Measurements from ENCODE around the gene VMP1.
"Not testable (repeated sequence)": the region's sequence is repeated elsewhere in the genome, so short reads cannot be mapped to it uniquely, and the experiment has no call there.

GRCh38 chr17:59790418-59790817 is 83.0 kb downstream of the VMP1 start:
- not testable (repeated sequence) for TF ChIP-seq CTCF (conservative IDR thresholded peaks at IDR 0.05; ENCODE audit: low read length); EZH2phosphoT487 (IDR thresholded peaks at IDR 0.05; ENCODE audit: borderline replicate concordance, low read depth, low read length)

All from OCI-LY7 (cell line).